ENCODE data around the gene OLFML3. TPM values are rescaled to one million over a fixed set of nuclear protein-coding genes. Genes with fewer than 3 reads are reported as not detected.

OLFML3 gene
- total and polyA plus RNA-seq, 2 of the 13 experiments (the other 11 are each of a cell fraction or from before 2014, with no cell fraction given): 2.0 to 5.1 TPM

DNA sequence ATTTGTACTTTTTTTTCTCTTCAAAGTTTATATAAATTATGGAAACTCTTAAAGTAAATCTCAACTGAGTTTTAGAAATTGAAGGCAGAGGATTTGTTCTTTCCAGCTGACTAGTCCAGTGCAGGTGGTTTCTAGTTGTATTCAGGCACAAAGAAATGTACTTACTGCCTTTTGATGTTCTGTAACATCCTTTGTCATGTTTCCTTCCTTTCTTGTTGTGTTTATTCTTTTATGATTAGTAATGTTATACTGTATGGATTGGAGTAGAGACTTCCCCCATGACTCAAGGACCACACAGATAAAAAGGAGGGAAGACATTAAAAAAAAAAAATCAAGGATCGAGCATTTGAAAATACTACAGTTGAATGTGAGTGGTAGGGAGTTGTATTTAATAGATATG lies 42.1 kb upstream of the OLFML3 start:
- Histone ChIP-seq H3K4me1 (ENCODE audit: insufficient read depth, low read length) (peaks cover 45% of the 10 kb centered on the region), H4K20me1 (ENCODE audit: insufficient read depth, low read length) (peaks cover 15% of the 10 kb centered on the region), H3K9ac (ENCODE audit: insufficient read depth, low read depth, low read length) (no peak overlapping the region), H3K4me2 (ENCODE audit: low read depth, low read length) (no peak overlapping the region), H3K36me3 (replicated peaks in 1 of 2; ENCODE audit: control insufficient read depth in 1 of 2, insufficient read depth in 2 of 2, low read length in 2 of 2) (peaks cover 7 to 16% of the 10 kb centered on the region in 2 experiments; a peak in 4 of 5 replicates), H3K27me3 (ENCODE audit: control insufficient read depth in 1 of 2, insufficient read depth in 2 of 2, low read length in 2 of 2) (no peaks in the 10 kb centered on the region), H3K79me2 (ENCODE audit: insufficient read depth, low read length) (peaks cover 84% of the 10 kb centered on the region), H3K9me3 (ENCODE audit: low read length) (no peaks in the 10 kb centered on the region), H3K4me3 (replicated peaks in 1 of 3; ENCODE audit: insufficient read depth in 1 of 3, low read depth in 2 of 3, low read length in 3 of 3) (no peak overlapping the region), H2AFZ (ENCODE audit: low read length) (no peak overlapping the region), H3K27ac (ENCODE audit: extremely low read length, insufficient read depth, low read length) (no peak overlapping the region)
- ChIA-PET POLR2A (no interaction called here), CTCF (ENCODE audit: low intra/inter-chr PET ratio, low total read pairs) (no interaction called here)
- no peak for FAIRE-seq
- intact Hi-C loops (cut with micrococcal nuclease; ENCODE audit: unreplicated experiment) (no loop called here), in situ Hi-C loops (cut with HindIII; ENCODE audit: extremely low pct_ligation_motif_present, low pct_unique_long_range_greater_than_20kb) (no loop called here)
- ATAC-seq: no peak
- 100% methylated on average over 1 of the region's 1 CpG for WGBS (ENCODE audit: low lambda C conversion rate)
- BruUV-seq (replicated peaks): no TSS peak
- no peak for DNase-seq (ENCODE audit: low spot score)
- TF ChIP-seq XRCC5 (optimal IDR thresholded peaks at IDR 0.05; ENCODE audit: low read length): no peak
- TF ChIP-seq SAFB2 (CRISPR knock-in tag; IDR thresholded peaks at IDR 0.05; ENCODE audit: borderline replicate concordance, low read depth): no peak
- no peak for TF ChIP-seq SYNCRIP (IDR thresholded peaks at IDR 0.05; ENCODE audit: insufficient read depth, low read depth, low read length)
- TF ChIP-seq ZNF552 (CRISPR knock-in tag; IDR thresholded peaks at IDR 0.05; ENCODE audit: borderline replicate concordance): no peak
- no peak for TF ChIP-seq ZNF761 (CRISPR knock-in tag; conservative IDR thresholded peaks at IDR 0.05)
- TF ChIP-seq, protein P1, sequence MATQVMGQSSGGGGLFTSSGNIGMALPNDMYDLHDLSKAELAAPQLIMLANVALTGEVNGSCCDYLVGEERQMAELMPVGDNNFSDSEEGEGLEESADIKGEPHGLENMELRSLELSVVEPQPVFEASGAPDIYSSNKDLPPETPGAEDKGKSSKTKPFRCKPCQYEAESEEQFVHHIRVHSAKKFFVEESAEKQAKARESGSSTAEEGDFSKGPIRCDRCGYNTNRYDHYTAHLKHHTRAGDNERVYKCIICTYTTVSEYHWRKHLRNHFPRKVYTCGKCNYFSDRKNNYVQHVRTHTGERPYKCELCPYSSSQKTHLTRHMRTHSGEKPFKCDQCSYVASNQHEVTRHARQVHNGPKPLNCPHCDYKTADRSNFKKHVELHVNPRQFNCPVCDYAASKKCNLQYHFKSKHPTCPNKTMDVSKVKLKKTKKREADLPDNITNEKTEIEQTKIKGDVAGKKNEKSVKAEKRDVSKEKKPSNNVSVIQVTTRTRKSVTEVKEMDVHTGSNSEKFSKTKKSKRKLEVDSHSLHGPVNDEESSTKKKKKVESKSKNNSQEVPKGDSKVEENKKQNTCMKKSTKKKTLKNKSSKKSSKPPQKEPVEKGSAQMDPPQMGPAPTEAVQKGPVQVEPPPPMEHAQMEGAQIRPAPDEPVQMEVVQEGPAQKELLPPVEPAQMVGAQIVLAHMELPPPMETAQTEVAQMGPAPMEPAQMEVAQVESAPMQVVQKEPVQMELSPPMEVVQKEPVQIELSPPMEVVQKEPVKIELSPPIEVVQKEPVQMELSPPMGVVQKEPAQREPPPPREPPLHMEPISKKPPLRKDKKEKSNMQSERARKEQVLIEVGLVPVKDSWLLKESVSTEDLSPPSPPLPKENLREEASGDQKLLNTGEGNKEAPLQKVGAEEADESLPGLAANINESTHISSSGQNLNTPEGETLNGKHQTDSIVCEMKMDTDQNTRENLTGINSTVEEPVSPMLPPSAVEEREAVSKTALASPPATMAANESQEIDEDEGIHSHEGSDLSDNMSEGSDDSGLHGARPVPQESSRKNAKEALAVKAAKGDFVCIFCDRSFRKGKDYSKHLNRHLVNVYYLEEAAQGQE (IDR thresholded peaks at IDR 0.05; ENCODE audit: borderline replicate concordance in 1 of 2, low read depth in 1 of 2, low read length in 2 of 2): no peak
- TF ChIP-seq, protein P2, sequence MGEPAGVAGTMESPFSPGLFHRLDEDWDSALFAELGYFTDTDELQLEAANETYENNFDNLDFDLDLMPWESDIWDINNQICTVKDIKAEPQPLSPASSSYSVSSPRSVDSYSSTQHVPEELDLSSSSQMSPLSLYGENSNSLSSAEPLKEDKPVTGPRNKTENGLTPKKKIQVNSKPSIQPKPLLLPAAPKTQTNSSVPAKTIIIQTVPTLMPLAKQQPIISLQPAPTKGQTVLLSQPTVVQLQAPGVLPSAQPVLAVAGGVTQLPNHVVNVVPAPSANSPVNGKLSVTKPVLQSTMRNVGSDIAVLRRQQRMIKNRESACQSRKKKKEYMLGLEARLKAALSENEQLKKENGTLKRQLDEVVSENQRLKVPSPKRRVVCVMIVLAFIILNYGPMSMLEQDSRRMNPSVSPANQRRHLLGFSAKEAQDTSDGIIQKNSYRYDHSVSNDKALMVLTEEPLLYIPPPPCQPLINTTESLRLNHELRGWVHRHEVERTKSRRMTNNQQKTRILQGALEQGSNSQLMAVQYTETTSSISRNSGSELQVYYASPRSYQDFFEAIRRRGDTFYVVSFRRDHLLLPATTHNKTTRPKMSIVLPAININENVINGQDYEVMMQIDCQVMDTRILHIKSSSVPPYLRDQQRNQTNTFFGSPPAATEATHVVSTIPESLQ (CRISPR knock-in tag; conservative IDR thresholded peaks at IDR 0.05): no peak
- TF ChIP-seq ZNF703 (CRISPR knock-in tag; IDR thresholded peaks at IDR 0.05; ENCODE audit: borderline replicate concordance): no peak
- TF ChIP-seq, protein P3, sequence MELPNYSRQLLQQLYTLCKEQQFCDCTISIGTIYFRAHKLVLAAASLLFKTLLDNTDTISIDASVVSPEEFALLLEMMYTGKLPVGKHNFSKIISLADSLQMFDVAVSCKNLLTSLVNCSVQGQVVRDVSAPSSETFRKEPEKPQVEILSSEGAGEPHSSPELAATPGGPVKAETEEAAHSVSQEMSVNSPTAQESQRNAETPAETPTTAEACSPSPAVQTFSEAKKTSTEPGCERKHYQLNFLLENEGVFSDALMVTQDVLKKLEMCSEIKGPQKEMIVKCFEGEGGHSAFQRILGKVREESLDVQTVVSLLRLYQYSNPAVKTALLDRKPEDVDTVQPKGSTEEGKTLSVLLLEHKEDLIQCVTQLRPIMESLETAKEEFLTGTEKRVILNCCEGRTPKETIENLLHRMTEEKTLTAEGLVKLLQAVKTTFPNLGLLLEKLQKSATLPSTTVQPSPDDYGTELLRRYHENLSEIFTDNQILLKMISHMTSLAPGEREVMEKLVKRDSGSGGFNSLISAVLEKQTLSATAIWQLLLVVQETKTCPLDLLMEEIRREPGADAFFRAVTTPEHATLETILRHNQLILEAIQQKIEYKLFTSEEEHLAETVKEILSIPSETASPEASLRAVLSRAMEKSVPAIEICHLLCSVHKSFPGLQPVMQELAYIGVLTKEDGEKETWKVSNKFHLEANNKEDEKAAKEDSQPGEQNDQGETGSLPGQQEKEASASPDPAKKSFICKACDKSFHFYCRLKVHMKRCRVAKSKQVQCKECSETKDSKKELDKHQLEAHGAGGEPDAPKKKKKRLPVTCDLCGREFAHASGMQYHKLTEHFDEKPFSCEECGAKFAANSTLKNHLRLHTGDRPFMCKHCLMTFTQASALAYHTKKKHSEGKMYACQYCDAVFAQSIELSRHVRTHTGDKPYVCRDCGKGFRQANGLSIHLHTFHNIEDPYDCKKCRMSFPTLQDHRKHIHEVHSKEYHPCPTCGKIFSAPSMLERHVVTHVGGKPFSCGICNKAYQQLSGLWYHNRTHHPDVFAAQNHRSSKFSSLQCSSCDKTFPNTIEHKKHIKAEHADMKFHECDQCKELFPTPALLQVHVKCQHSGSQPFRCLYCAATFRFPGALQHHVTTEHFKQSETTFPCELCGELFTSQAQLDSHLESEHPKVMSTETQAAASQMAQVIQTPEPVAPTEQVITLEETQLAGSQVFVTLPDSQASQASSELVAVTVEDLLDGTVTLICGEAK (IDR thresholded peaks at IDR 0.05): no peak
- TF ChIP-seq, protein P3 (CRISPR knock-in tag; IDR thresholded peaks at IDR 0.05): no peak

All from HepG2 (cell line).